ENCODE data around the gene REXO5.

Gene REXO5

GRCh38 chr16:20874088-20874581 is 67.8 kb downstream of the REXO5 start:
- DNase-seq: no peak

GRCh38 chr16:20875355-20875650 is 69.0 kb downstream of the REXO5 start:
- no peak for DNase-seq

GRCh38 chr16:20878682-20879147 is 72.4 kb downstream of the REXO5 start:
- DNase-seq: no peak

GRCh38 chr16:20879175-20880040 is 73.1 kb downstream of the REXO5 start:
- no peak for DNase-seq

GRCh38 chr16:20880867-20881502 is 74.7 kb downstream of the REXO5 start:
- DNase-seq: no peak

- no peak for DNase-seq
Observed at GRCh38 chr16:20881503-20881878, 75.2 kb downstream of the REXO5 start.

- no peak for DNase-seq
Observed at GRCh38 chr16:20883554-20884239, 77.4 kb downstream of the REXO5 start.

GRCh38 chr16:20884240-20884556 is 77.9 kb downstream of the REXO5 start:
- DNase-seq: no peak

GRCh38 chr16:20886320-20886719 is 80.0 kb downstream of the REXO5 start:
- no peak for DNase-seq

GRCh38 chr16:20887207-20887606 is 80.9 kb downstream of the REXO5 start:
- DNase-seq: no peak

- DNase-seq: no peak
Observed at GRCh38 chr16:20889625-20890275, 83.4 kb downstream of the REXO5 start.

GRCh38 chr16:20894388-20894787 is 88.1 kb downstream of the REXO5 start:
- DNase-seq: no peak

GRCh38 chr16:20897253-20897897 is 91.0 kb downstream of the REXO5 start:
- no peak for DNase-seq

- no peak for DNase-seq
Observed at GRCh38 chr16:20897922-20898321, 91.6 kb downstream of the REXO5 start.

GRCh38 chr16:20899071-20899470 is 92.7 kb downstream of the REXO5 start:
- no peak for DNase-seq
